ENCODE results near the gene JRKL. TPM values are rescaled to one million over a fixed set of nuclear protein-coding genes. Genes with fewer than 3 reads are reported as not detected.
"Not testable (repeated sequence)": the region's sequence is repeated elsewhere in the genome, so short reads cannot be mapped to it uniquely, and the experiment has no call there.

JRKL gene
- total RNA-seq, 1 experiment from 2014 or later: 6.7 TPM

DNA sequence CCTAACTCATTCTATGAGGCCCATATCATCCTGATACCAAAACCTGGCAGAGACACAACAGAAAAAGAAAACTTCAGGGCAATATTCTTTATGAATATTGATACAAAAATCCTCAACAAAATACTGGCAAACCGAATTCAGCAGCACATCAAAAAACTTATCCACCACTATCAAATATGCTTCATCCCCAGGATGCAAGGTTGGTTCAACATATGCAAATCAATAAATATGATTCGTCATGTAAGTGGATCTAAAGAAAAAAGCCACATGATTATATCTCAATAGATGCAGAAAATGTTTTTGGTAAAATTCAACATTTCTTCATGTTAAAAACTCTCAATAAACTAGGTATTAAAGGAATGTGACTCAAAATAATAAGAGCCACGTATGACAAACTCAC lies 40.9 kb downstream of the JRKL start:
- TF ChIP-seq TCF7L2 (IDR thresholded peaks at IDR 0.05; ENCODE audit: borderline replicate concordance, extremely low read depth, insufficient read depth, insufficient read length) (no peak), FOSL1 (IDR thresholded peaks at IDR 0.05; ENCODE audit: low read depth) (no peak), CEBPB (IDR thresholded peaks at IDR 0.05; ENCODE audit: low read depth) (no peak), EZH2 (IDR thresholded peaks at IDR 0.05) (no peak), POLR2A (IDR thresholded peaks at IDR 0.05; ENCODE audit: borderline replicate concordance, extremely low read depth, insufficient read depth, insufficient read length) (no peak), POLR2AphosphoS5 (IDR thresholded peaks at IDR 0.05; ENCODE audit: low read depth, low read length) (no peak), EGR1 (IDR thresholded peaks at IDR 0.05; ENCODE audit: low read depth) (no peak), JUND (IDR thresholded peaks at IDR 0.05) (no peak), SRF (IDR thresholded peaks at IDR 0.05; ENCODE audit: low read depth) (no peak), RAD21 (IDR thresholded peaks at IDR 0.05; ENCODE audit: low read depth) (no peak), CBX3 (IDR thresholded peaks at IDR 0.05; ENCODE audit: low read depth) (no peak), ZFX (IDR thresholded peaks at IDR 0.05) (no peak), EZH2phosphoT487 (IDR thresholded peaks at IDR 0.05; ENCODE audit: borderline replicate concordance) (no peak)
- TF ChIP-seq, protein P1, sequence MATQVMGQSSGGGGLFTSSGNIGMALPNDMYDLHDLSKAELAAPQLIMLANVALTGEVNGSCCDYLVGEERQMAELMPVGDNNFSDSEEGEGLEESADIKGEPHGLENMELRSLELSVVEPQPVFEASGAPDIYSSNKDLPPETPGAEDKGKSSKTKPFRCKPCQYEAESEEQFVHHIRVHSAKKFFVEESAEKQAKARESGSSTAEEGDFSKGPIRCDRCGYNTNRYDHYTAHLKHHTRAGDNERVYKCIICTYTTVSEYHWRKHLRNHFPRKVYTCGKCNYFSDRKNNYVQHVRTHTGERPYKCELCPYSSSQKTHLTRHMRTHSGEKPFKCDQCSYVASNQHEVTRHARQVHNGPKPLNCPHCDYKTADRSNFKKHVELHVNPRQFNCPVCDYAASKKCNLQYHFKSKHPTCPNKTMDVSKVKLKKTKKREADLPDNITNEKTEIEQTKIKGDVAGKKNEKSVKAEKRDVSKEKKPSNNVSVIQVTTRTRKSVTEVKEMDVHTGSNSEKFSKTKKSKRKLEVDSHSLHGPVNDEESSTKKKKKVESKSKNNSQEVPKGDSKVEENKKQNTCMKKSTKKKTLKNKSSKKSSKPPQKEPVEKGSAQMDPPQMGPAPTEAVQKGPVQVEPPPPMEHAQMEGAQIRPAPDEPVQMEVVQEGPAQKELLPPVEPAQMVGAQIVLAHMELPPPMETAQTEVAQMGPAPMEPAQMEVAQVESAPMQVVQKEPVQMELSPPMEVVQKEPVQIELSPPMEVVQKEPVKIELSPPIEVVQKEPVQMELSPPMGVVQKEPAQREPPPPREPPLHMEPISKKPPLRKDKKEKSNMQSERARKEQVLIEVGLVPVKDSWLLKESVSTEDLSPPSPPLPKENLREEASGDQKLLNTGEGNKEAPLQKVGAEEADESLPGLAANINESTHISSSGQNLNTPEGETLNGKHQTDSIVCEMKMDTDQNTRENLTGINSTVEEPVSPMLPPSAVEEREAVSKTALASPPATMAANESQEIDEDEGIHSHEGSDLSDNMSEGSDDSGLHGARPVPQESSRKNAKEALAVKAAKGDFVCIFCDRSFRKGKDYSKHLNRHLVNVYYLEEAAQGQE (IDR thresholded peaks at IDR 0.05; ENCODE audit: low read depth): no peak
- TF ChIP-seq, protein P2, sequence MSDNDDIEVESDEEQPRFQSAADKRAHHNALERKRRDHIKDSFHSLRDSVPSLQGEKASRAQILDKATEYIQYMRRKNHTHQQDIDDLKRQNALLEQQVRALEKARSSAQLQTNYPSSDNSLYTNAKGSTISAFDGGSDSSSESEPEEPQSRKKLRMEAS (IDR thresholded peaks at IDR 0.05): no peak
- TF ChIP-seq, protein P3, sequence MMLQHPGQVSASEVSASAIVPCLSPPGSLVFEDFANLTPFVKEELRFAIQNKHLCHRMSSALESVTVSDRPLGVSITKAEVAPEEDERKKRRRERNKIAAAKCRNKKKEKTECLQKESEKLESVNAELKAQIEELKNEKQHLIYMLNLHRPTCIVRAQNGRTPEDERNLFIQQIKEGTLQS (IDR thresholded peaks at IDR 0.05): no peak
- no peak overlapping the region for H2AFZ ChIP-seq (ENCODE audit: low read depth, low read length, poor library complexity, severe bottlenecking)
- no peaks in the 10 kb centered on the region for H3K27me3 ChIP-seq (ENCODE audit: insufficient read depth, low read length)
- no TSS peak for BruUV-seq (replicated peaks)
- H3K4me1 ChIP-seq (ENCODE audit: control insufficient read depth in 1 of 2, insufficient read depth in 2 of 2, low read length in 2 of 2): 0 out of 4 replicates have a peak, but pooled peaks cover 0 to 3% of the 10 kb centered on the region in 2 experiments
- H3K79me2 ChIP-seq (ENCODE audit: insufficient read depth, low read length): no peaks in the 10 kb centered on the region
- no peaks in the 10 kb centered on the region for H3K9me3 ChIP-seq (ENCODE audit: control insufficient read depth in 1 of 2, insufficient read depth in 1 of 2, low read depth in 1 of 2, low read length in 2 of 2)
- ATAC-seq: no peak
- no peak overlapping the region for H3K27ac ChIP-seq (ENCODE audit: low read depth, low read length)
- intact Hi-C loops (cut with micrococcal nuclease): no loop called here
- DNase-seq (ENCODE audit: low read depth, low spot score): no peak
- H3K9me2 ChIP-seq (ENCODE audit: insufficient read depth): no peaks in the 10 kb centered on the region
- no peak overlapping the region for H3K4me2 ChIP-seq (ENCODE audit: low read length)
- H4K20me1 ChIP-seq (ENCODE audit: insufficient read depth): no peaks in the 10 kb centered on the region
- ChIA-PET POLR2A (no interaction called here), CTCF (no interaction called here), RAD21 (ENCODE audit: low non-redundant PET in 1 of 2, low total read pairs in 2 of 2, uncharacterized antibody in 2 of 2, unreplicated experiment in 2 of 2) (no interaction called here)
- no peak overlapping the region for H3K9ac ChIP-seq (ENCODE audit: low read length)
- H3K4me3 ChIP-seq (replicated peaks in 1 of 2; ENCODE audit: low read depth in 1 of 2, low read length in 2 of 2): no peak overlapping the region
- H3K36me3 ChIP-seq (ENCODE audit: control insufficient read depth in 1 of 2, insufficient read depth in 2 of 2, low read length in 2 of 2): no peaks in the 10 kb centered on the region

DNA sequence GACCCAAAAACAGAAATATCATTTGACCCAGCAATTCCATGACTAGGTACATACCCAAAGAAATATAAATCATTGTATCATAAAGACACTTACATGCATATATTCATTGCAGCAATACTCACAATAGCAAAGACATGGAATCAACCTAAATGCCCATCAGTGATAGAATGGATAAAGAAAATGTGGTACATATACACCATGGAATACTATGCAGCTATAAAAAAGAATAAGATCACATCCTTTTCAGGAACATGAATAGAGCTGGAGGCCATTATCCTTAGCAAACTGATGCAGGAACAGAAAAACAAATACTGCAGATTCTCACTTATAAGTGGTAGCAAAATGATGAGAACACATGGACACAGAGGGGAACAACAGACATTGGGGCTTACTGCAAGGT lies 42.8 kb downstream of the JRKL start:
- RAD21 ChIA-PET (ENCODE audit: low non-redundant PET in 1 of 2, low total read pairs in 2 of 2, uncharacterized antibody in 2 of 2, unreplicated experiment in 2 of 2); H3K4me3 ChIP-seq (replicated peaks in 1 of 2; ENCODE audit: low read depth in 1 of 2, low read length in 2 of 2); H3K27me3 ChIP-seq (ENCODE audit: insufficient read depth, low read length); POLR2A ChIA-PET; H3K36me3 ChIP-seq (ENCODE audit: control insufficient read depth in 1 of 2, insufficient read depth in 2 of 2, low read length in 2 of 2); CTCF ChIA-PET; H3K9me3 ChIP-seq (ENCODE audit: control insufficient read depth in 1 of 2, insufficient read depth in 1 of 2, low read depth in 1 of 2, low read length in 2 of 2); H3K27ac ChIP-seq (ENCODE audit: low read depth, low read length); H3K4me1 ChIP-seq (ENCODE audit: control insufficient read depth in 1 of 2, insufficient read depth in 2 of 2, low read length in 2 of 2); H3K9me2 ChIP-seq (ENCODE audit: insufficient read depth); H3K4me2 ChIP-seq (ENCODE audit: low read length); H3K9ac ChIP-seq (ENCODE audit: low read length); BruUV-seq (replicated peaks); H4K20me1 ChIP-seq (ENCODE audit: insufficient read depth); DNase-seq (ENCODE audit: low read depth, low spot score); intact Hi-C loops (cut with micrococcal nuclease); H2AFZ ChIP-seq (ENCODE audit: low read depth, low read length, poor library complexity, severe bottlenecking); H3K79me2 ChIP-seq (ENCODE audit: insufficient read depth, low read length); ATAC-seq: not testable (repeated sequence)
